H1 (cell line): ENCODE results near the gene PRKCZ. TPM values are rescaled to one million over a fixed set of nuclear protein-coding genes. Genes with fewer than 3 reads are reported as not detected.

ENCODE experiments used
- CTCF ChIA-PET: fragments of 300-600 bp; sonication (Branson Sonifier 250); formaldehyde crosslinking; loops from one replicate; lab custom pipeline; 2021; ENCODE audit not compliant: partially characterized antibody; lab: Charles Lee
- POLR2A ChIA-PET: fragments of 300-600 bp; sonication (Branson Sonifier 250); formaldehyde crosslinking; loops from one replicate; lab custom pipeline; 2021; ENCODE audit warnings: inconsistent platforms; ENCODE audit not compliant: partially characterized antibody; lab: Charles Lee
- DNase-seq, 2 experiments: peaks; one replicate each; pipeline versions ENCODE4 v3.0.0 to v3.0.0-alpha.2; 2010 to 2022; ENCODE audit warnings: low spot score in 2 of 2, low read depth in 1 of 2, mixed read lengths in 1 of 2
- FAIRE-seq: peaks from 2 replicates; lab custom pipeline; 2011; peaks lifted over from hg19 to GRCh38; lab: Jason Lieb, UNC
- H2AFZ ChIP-seq: 2 replicates; pipeline ENCODE4 v1.8.1; 2012; ENCODE audit warnings: low read length, inconsistent platforms
- H2AK5ac ChIP-seq: 2 replicates; pipeline ENCODE4 v1.6.1; 2013; ENCODE audit warnings: low read depth, low read length
- H2BK120ac ChIP-seq: replicated peaks from 2 replicates; pipeline ENCODE3; 2013; ENCODE audit warnings: low read depth, low read length, inconsistent platforms
- H2BK12ac ChIP-seq: 2 replicates; pipeline ENCODE4 v1.6.1; 2013; ENCODE audit warnings: low read depth, low read length
- H2BK15ac ChIP-seq: 2 replicates; pipeline ENCODE4 v1.6.1; 2013; ENCODE audit warnings: low read length
- H2BK20ac ChIP-seq: 2 replicates; pipeline ENCODE4 v1.6.1; 2013; ENCODE audit warnings: low read length
- H2BK5ac ChIP-seq: 2 replicates; pipeline ENCODE4 v1.6.1; 2013; ENCODE audit warnings: low read depth, low read length
- H3K14ac ChIP-seq: 2 replicates; pipeline ENCODE4 v1.6.1; 2013; ENCODE audit warnings: inconsistent platforms; ENCODE audit not compliant: insufficient read length
- H3K18ac ChIP-seq: 2 replicates; pipeline ENCODE4 v1.6.1; 2013; ENCODE audit warnings: low read length; ENCODE audit errors: extremely low read depth
- H3K23ac ChIP-seq: 2 replicates; pipeline ENCODE4 v1.6.1; 2013; ENCODE audit warnings: inconsistent platforms; ENCODE audit not compliant: insufficient read length
- H3K23me2 ChIP-seq: 2 replicates; pipeline ENCODE4 v1.6.1; 2013; ENCODE audit warnings: low read depth, low read length
- H3K27ac ChIP-seq: 2 replicates; pipeline ENCODE4 v1.6.1; 2011; ENCODE audit warnings: low read depth, low read length, inconsistent platforms
- H3K27me3 ChIP-seq, 4 experiments: replicated peaks in 1 of 4; 1 replicate in 1 of 4; 2 replicates in 3 of 4; pipeline versions ENCODE4 v1.6.1 to v1.8.1; 2011 to 2013; ENCODE audit warnings: low read length in 3 of 4, mild to moderate bottlenecking in 3 of 4, inconsistent platforms in 2 of 4, mixed read lengths in 2 of 4, moderate library complexity in 1 of 4; ENCODE audit not compliant: control insufficient read depth in 3 of 4, insufficient read depth in 3 of 4; ENCODE audit errors: extremely low read depth in 1 of 4
- H3K36me3 ChIP-seq, 4 experiments: 2 replicates each; pipeline versions ENCODE4 v1.6.1 to v1.8.1; 2011 to 2013; ENCODE audit warnings: mild to moderate bottlenecking in 4 of 4, low read length in 3 of 4, moderate library complexity in 2 of 4, control low read depth in 1 of 4, inconsistent platforms in 1 of 4; ENCODE audit not compliant: insufficient read depth in 4 of 4, control insufficient read depth in 2 of 4
- H3K4ac ChIP-seq: replicated peaks from 2 replicates; pipeline ENCODE3; 2013; ENCODE audit warnings: low read length, low read depth, mixed read lengths, inconsistent platforms; ENCODE audit not compliant: insufficient read length
- H3K4me1 ChIP-seq, 4 experiments: replicated peaks in 1 of 4; 1 replicate in 1 of 4; 2 replicates in 3 of 4; pipeline versions ENCODE4 v1.6.1 to v1.8.1; 2011 to 2013; ENCODE audit warnings: low read length in 3 of 4, inconsistent platforms in 2 of 4, mixed read lengths in 1 of 4; ENCODE audit not compliant: insufficient read depth in 4 of 4, control insufficient read depth in 3 of 4
- H3K4me2 ChIP-seq, 2 experiments: 2 replicates each; pipeline versions ENCODE4 v1.6.1 to v1.8.1; 2011 to 2013; ENCODE audit warnings: low read depth in 2 of 2, low read length in 2 of 2, control low read depth in 1 of 2, inconsistent platforms in 1 of 2, mild to moderate bottlenecking in 1 of 2; ENCODE audit not compliant: insufficient read depth in 1 of 2
- H3K4me3 ChIP-seq, 4 experiments: fragments of 200-600, 300-600 bp in 1 of 4; sonication (generic), shearing (Covaris generic), sonication (Bioruptor Twin) in 1 of 4; 2 replicates each; pipeline versions ENCODE4 v1.5.1 to v1.8.1; 2011 to 2016; ENCODE audit warnings: low read length in 4 of 4, low read depth in 3 of 4, control low read depth in 2 of 4, inconsistent platforms in 2 of 4, mild to moderate bottlenecking in 2 of 4, mixed read lengths in 1 of 4, moderate library complexity in 1 of 4; ENCODE audit not compliant: insufficient read depth in 2 of 4; ENCODE audit errors: extremely low read depth in 1 of 4
- H3K56ac ChIP-seq: replicated peaks from 2 replicates; pipeline ENCODE3; 2013; ENCODE audit warnings: low read depth, mild to moderate bottlenecking, mixed read lengths, low read length, inconsistent platforms; ENCODE audit not compliant: insufficient read length
- H3K79me1 ChIP-seq: 2 replicates; pipeline ENCODE4 v1.6.1; 2013; ENCODE audit warnings: low read depth, low read length, control low read depth
- H3K79me2 ChIP-seq, 2 experiments: 2 replicates each; pipeline versions ENCODE4 v1.6.1 to v1.8.1; 2012 to 2013; ENCODE audit warnings: low read length in 2 of 2, mild to moderate bottlenecking in 2 of 2, inconsistent platforms in 1 of 2; ENCODE audit not compliant: insufficient read depth in 2 of 2, control insufficient read depth in 1 of 2
- H3K9ac ChIP-seq, 4 experiments: replicated peaks in 1 of 4; 1 replicate in 1 of 4; 2 replicates in 3 of 4; pipeline versions ENCODE4 v1.6.1 to v1.8.1; 2011 to 2013; ENCODE audit warnings: low read depth in 3 of 4, low read length in 3 of 4, control low read depth in 2 of 4, mild to moderate bottlenecking in 2 of 4, moderate library complexity in 2 of 4, inconsistent platforms in 1 of 4; ENCODE audit errors: extremely low read depth in 1 of 4
- H3K9me3 ChIP-seq, 2 experiments: 2 replicates each; pipeline versions ENCODE4 v1.6.1 to v1.8.1; 2012 to 2013; ENCODE audit warnings: mild to moderate bottlenecking in 2 of 2, moderate library complexity in 2 of 2, control low read depth in 1 of 2, inconsistent platforms in 1 of 2, low read depth in 1 of 2, low read length in 1 of 2, mixed read lengths in 1 of 2; ENCODE audit not compliant: insufficient read depth in 2 of 2
- H4K20me1 ChIP-seq, 2 experiments: replicated peaks in 1 of 2; 2 replicates each; pipeline versions ENCODE3 to v1.8.1; 2011 to 2013; ENCODE audit warnings: inconsistent platforms in 2 of 2, low read length in 2 of 2, mild to moderate bottlenecking in 1 of 2; ENCODE audit not compliant: insufficient read depth in 2 of 2, control insufficient read depth in 1 of 2
- H4K5ac ChIP-seq: 2 replicates; pipeline ENCODE4 v1.6.1; 2013; ENCODE audit warnings: low read length, low read depth, mixed read lengths, inconsistent platforms; ENCODE audit not compliant: insufficient read length
- H4K8ac ChIP-seq: 2 replicates; pipeline ENCODE4 v1.8.0; 2013; ENCODE audit warnings: mild to moderate bottlenecking, moderate library complexity, low read length, inconsistent platforms; ENCODE audit not compliant: insufficient read depth; ENCODE audit errors: extremely low read depth
- H4K91ac ChIP-seq: replicated peaks from 2 replicates; pipeline ENCODE3; 2013; ENCODE audit warnings: low read length, mixed read lengths, inconsistent platforms; ENCODE audit not compliant: insufficient read length
- BRCA1 ChIP-seq: IDR thresholded peaks from 2 replicates; pipeline ENCODE4 v1.6.1; 2012; ENCODE audit warnings: low read depth, low read length, improper control_type of control experiment
- E2F6 ChIP-seq: IDR thresholded peaks from 2 replicates; pipeline ENCODE4 v1.6.1; 2012; ENCODE audit warnings: inconsistent platforms
- EP300 ChIP-seq, 2 experiments: IDR thresholded peaks; 1 replicate in 1 of 2; 2 replicates in 1 of 2; pipeline ENCODE4 v1.6.1; 2011 to 2012; ENCODE audit warnings: low read depth in 2 of 2, low read length in 2 of 2, mild to moderate bottlenecking in 2 of 2, borderline replicate concordance in 1 of 2, inconsistent platforms in 1 of 2, moderate library complexity in 1 of 2
- EZH2 ChIP-seq: fragments of 200-600 bp; sonication (generic); IDR thresholded peaks from 2 replicates; pipeline ENCODE4 v1.7.1; 2012; ENCODE audit warnings: low read depth, mild to moderate bottlenecking, moderate library complexity, low read length, inconsistent platforms; ENCODE audit not compliant: severe bottlenecking
- PHF8 ChIP-seq: fragments of 200-600 bp; sonication (generic); conservative IDR thresholded peaks from 2 replicates; pipeline ENCODE4 v1.7.1; 2012; ENCODE audit warnings: low read depth, mild to moderate bottlenecking, inconsistent platforms, low read length, moderate library complexity
- POU5F1 ChIP-seq: IDR thresholded peaks from 2 replicates; pipeline ENCODE4 v1.6.1; 2011; ENCODE audit warnings: low read depth, mild to moderate bottlenecking, low read length, moderate library complexity
- RAD21 ChIP-seq, 2 experiments: IDR thresholded peaks in 1 of 2; conservative IDR thresholded peaks in 1 of 2; 2 replicates each; pipeline ENCODE4 v1.6.1; 2011; ENCODE audit warnings: low read depth in 2 of 2, low read length in 2 of 2, improper control_type of control experiment in 1 of 2, inconsistent platforms in 1 of 2, mild to moderate bottlenecking in 1 of 2, moderate library complexity in 1 of 2
- WGBS, 2 experiments: shearing (Covaris generic) in 1 of 2; methylation state at CpG; one replicate each; pipeline versions ENCODE4 v1.1.6 to v1.1.7; 2013 to 2015; ENCODE audit warnings: low lambda C conversion rate in 2 of 2, mixed read lengths in 2 of 2, inconsistent platforms in 1 of 2, low coverage in 1 of 2, missing lambda C conversion rate in 1 of 2; ENCODE audit not compliant: insufficient replicate concordance in 2 of 2, insufficient coverage in 1 of 2, insufficient read length in 1 of 2; ENCODE audit errors: extremely low coverage in 1 of 2, missing lambda C conversion rate in 1 of 2; 5-methylcytosine and 5-hydroxymethylcytosine counted together
- polyA plus RNA-seq, 7 experiments: library from polyadenylated mRNA; depleted of rRNA in 3 of 7; stranded (reverse) in 5 of 7; unstranded in 2 of 7; fragments of >200 nt in 5 of 7; fragments of 200-250 nt in 2 of 7; gene quantifications; 1 replicate in 5 of 7; 2 replicates in 1 of 7; 4 replicates in 1 of 7; pipeline versions ENCODE4 v1.2.1 to v1.2.3, GENCODE V29; 2011 to 2013; ENCODE audit warnings: missing spikeins in 2 of 7, mixed read lengths in 2 of 7
- total RNA-seq: library from RNA; stranded (reverse); fragmentation: NEBNext Ultra II Directional; extraction: Animal tissue kit (Norgen Biotek cat#: 25700); gene quantifications from 2 replicates; pipeline ENCODE4 v1.2.1, GENCODE V29; 2021

Gene PRKCZ
- total and polyA plus RNA-seq, 2 of the 8 experiments (the other 6 are each of a cell fraction or from before 2014, with no cell fraction given), result 37.4 to 45.1 TPM

GRCh38 chr1:2060072-2060471, 9.9 kb downstream of the PRKCZ start:
- Histone ChIP-seq H3K4ac (no peak overlapping the region), H3K79me1 (peaks cover 7% of the 10 kb centered on the region), H3K79me2 (peaks cover 0 to 11% of the 10 kb centered on the region in 2 experiments; a peak in 2 of 4 replicates), H3K4me1 (no peaks in the 10 kb centered on the region), H4K91ac (no peak overlapping the region), H2AFZ (no peak overlapping the region), H3K9ac (no peak overlapping the region), H3K4me2 (no peak overlapping the region), H3K27ac (no peak overlapping the region), H2BK15ac (no peak overlapping the region), H3K56ac (no peak overlapping the region), H2BK12ac (no peak overlapping the region), H3K9me3 (no peaks in the 10 kb centered on the region), H2BK120ac (no peak overlapping the region), H3K14ac (no peak overlapping the region), H3K36me3 (peaks cover 3 to 24% (median 18%) of the 10 kb centered on the region in 4 experiments; a peak in 5 of 8 replicates), H2BK5ac (no peak overlapping the region), H3K18ac (no peak overlapping the region), H3K27me3 (no peaks in the 10 kb centered on the region), H3K23ac (no peak overlapping the region), H3K23me2 (no peaks in the 10 kb centered on the region), H4K20me1 (peaks cover 0 to 10% of the 10 kb centered on the region in 2 experiments), H4K8ac (no peak overlapping the region), H2BK20ac (no peak overlapping the region), H4K5ac (no peak overlapping the region), H3K4me3 (no peak overlapping the region), H2AK5ac (no peak overlapping the region)
- ChIA-PET POLR2A (no interaction called here), CTCF (interaction anchor here (0.6 to 1.1 kb wide), 4 partner anchors 11 to 116 kb away, joined by 3 to 4 read pairs (median 3); no protein-coding TSS in a partner anchor)
- DNase-seq, result no peak
- 92% methylated on average over 14 of the region's 15 CpGs; no CpG with 5 or more reads in 1 of the 2 experiments for WGBS, 2 experiments
- FAIRE-seq, result no peak
- no peak for TF ChIP-seq EZH2
- TF ChIP-seq POU5F1, result no peak
- no peak for TF ChIP-seq RAD21 (IDR thresholded peaks at IDR 0.05 in 1 of 2, conservative IDR thresholded peaks at IDR 0.05 in 1 of 2; ENCODE audit: low read depth in 2 of 2, low read length in 2 of 2)
- TF ChIP-seq PHF8, result no peak
- no peak for TF ChIP-seq BRCA1
- TF ChIP-seq EP300 (IDR thresholded peaks at IDR 0.05; ENCODE audit: borderline replicate concordance in 1 of 2, low read depth in 2 of 2, low read length in 2 of 2), result no peak
- no peak for TF ChIP-seq E2F6
